HG02885 (cell line): ENCODE results near the gene ABCB9.
"Not testable (repeated sequence)": the region's sequence is repeated elsewhere in the genome, so short reads cannot be mapped to it uniquely, and the experiment has no call there.

ENCODE experiments used
- ATAC-seq: cut with Tn5 transposase; IDR thresholded peaks from one replicate; pipeline ENCODE4 v1.9.1; 2021; ENCODE audit warnings: mild to moderate bottlenecking; ENCODE audit not compliant: unreplicated experiment, poor library complexity

The ABCB9 gene

GRCh38 chr12:122944605-122945592 is 21.4 kb downstream of the ABCB9 start:
- no peak for ATAC-seq

GRCh38 chr12:122943196-122943595 is 23.1 kb downstream of the ABCB9 start:
- no peak for ATAC-seq

GRCh38 chr12:122942637-122943036 is 23.6 kb downstream of the ABCB9 start:
- ATAC-seq = no peak

- ATAC-seq = not testable (repeated sequence)
Observed at GRCh38 chr12:122941351-122941750, 24.9 kb downstream of the ABCB9 start.

GRCh38 chr12:122939125-122939524 is 27.1 kb downstream of the ABCB9 start:
- no peak for ATAC-seq

- no peak for ATAC-seq
Observed at GRCh38 chr12:122937622-122938091, 28.6 kb downstream of the ABCB9 start.

- ATAC-seq = no peak
Observed at GRCh38 chr12:122935318-122935717, 30.9 kb downstream of the ABCB9 start.

GRCh38 chr12:122934722-122935121 is 31.5 kb downstream of the ABCB9 start:
- ATAC-seq = no peak

GRCh38 chr12:122932207-122932606 is 34.1 kb downstream of the ABCB9 start:
- no peak for ATAC-seq

- no peak for ATAC-seq
Observed at GRCh38 chr12:122929812-122930211, 36.5 kb downstream of the ABCB9 start.

- ATAC-seq = no peak
Observed at GRCh38 chr12:122929148-122929538, 37.1 kb downstream of the ABCB9 start.

- ATAC-seq = no peak
Observed at GRCh38 chr12:122928404-122929147, 37.7 kb downstream of the ABCB9 start.

GRCh38 chr12:122927756-122928403 is 38.4 kb downstream of the ABCB9 start:
- no peak for ATAC-seq

GRCh38 chr12:122921917-122922316 is 44.3 kb downstream of the ABCB9 start:
- no peak for ATAC-seq

GRCh38 chr12:122920687-122921086 is 45.6 kb downstream of the ABCB9 start:
- no peak for ATAC-seq

GRCh38 chr12:122918827-122919226 is 47.4 kb downstream of the ABCB9 start:
- ATAC-seq = no peak

GRCh38 chr12:122917507-122918121 is 48.6 kb downstream of the ABCB9 start:
- ATAC-seq = no peak

GRCh38 chr12:122909442-122910288 is 56.6 kb downstream of the ABCB9 start:
- no peak for ATAC-seq

GRCh38 chr12:122908915-122909314 is 57.3 kb downstream of the ABCB9 start:
- ATAC-seq = no peak
